GM23338 (cell line): ENCODE measurements around the gene LYZL4. TPM values are rescaled to one million over a fixed set of nuclear protein-coding genes. Genes with fewer than 3 reads are reported as not detected.

ENCODE experiments used
- ATAC-seq: fragments of 200-7000 bp; cut with Tn5 transposase; 3 replicates; pipeline ENCODE4 v1.9.1; 2020
- DNase-seq: peaks from one replicate; pipeline ENCODE4 v3.0.0-alpha.2; 2015; ENCODE audit warnings: low spot score
- H2AFZ ChIP-seq: fragments of 200-600 bp; sonication (generic); 2 replicates; pipeline ENCODE4 v1.8.0; 2016; ENCODE audit warnings: antibody characterized with exemption, mild to moderate bottlenecking, moderate library complexity
- H3F3A ChIP-seq: fragments of 200-600 bp; sonication (generic); replicated peaks from 2 replicates; pipeline ENCODE4 v1.8.0; 2017; ENCODE audit warnings: antibody characterized with exemption, mixed run types, low read depth
- H3K27ac ChIP-seq: fragments of 200-600 bp; sonication (generic); 2 replicates; pipeline ENCODE4 v1.6.1; 2016; ENCODE audit warnings: low read depth
- H3K27me3 ChIP-seq: fragments of 200-600 bp; sonication (generic); 2 replicates; pipeline ENCODE4 v1.8.0; 2016; ENCODE audit warnings: mild to moderate bottlenecking, mixed run types, moderate library complexity; ENCODE audit not compliant: insufficient read depth
- H3K36me3 ChIP-seq: fragments of 200-600 bp; sonication (generic); 2 replicates; pipeline ENCODE4 v1.8.0; 2016; ENCODE audit warnings: mild to moderate bottlenecking; ENCODE audit not compliant: insufficient read depth
- H3K4me1 ChIP-seq: fragments of 200-600 bp; sonication (generic); 2 replicates; pipeline ENCODE4 v1.8.0; 2016; ENCODE audit warnings: mild to moderate bottlenecking, moderate library complexity; ENCODE audit not compliant: insufficient read depth
- H3K4me2 ChIP-seq: fragments of 200-600 bp; sonication (generic); 2 replicates; pipeline ENCODE4 v1.7.1; 2017; ENCODE audit warnings: mixed run types
- H3K4me3 ChIP-seq: fragments of 200-600 bp; sonication (generic); 2 replicates; pipeline ENCODE4 v1.6.1; 2016; ENCODE audit warnings: mixed run types
- H3K79me2 ChIP-seq: fragments of 200-600 bp; sonication (generic); replicated peaks from 2 replicates; pipeline ENCODE4 v1.8.0; 2017; ENCODE audit warnings: mild to moderate bottlenecking; ENCODE audit not compliant: insufficient read depth
- H3K9me2 ChIP-seq: fragments of 200-600 bp; sonication (generic); 2 replicates; pipeline ENCODE4 v1.8.0; 2017; ENCODE audit not compliant: insufficient read depth
- H4K20me1 ChIP-seq: fragments of 200-600 bp; sonication (generic); replicated peaks from 2 replicates; pipeline ENCODE4 v1.8.0; 2017; ENCODE audit warnings: mild to moderate bottlenecking; ENCODE audit not compliant: insufficient read depth
- H3K27ac Mint-ChIP-seq: 2 replicates; pipeline ENCODE4 v1.8.0; 2020; ENCODE audit warnings: inconsistent platforms, mild to moderate bottlenecking, moderate library complexity, mixed read lengths
- H3K27me3 Mint-ChIP-seq: 3 replicates; pipeline ENCODE4 v1.8.0; 2022; ENCODE audit warnings: low read depth, mild to moderate bottlenecking, moderate library complexity, mixed read lengths, inconsistent platforms; ENCODE audit not compliant: insufficient read depth, poor library complexity
- H3K36me3 Mint-ChIP-seq: 3 replicates; pipeline ENCODE4 v1.8.0; 2021; ENCODE audit warnings: low read depth, mild to moderate bottlenecking, inconsistent platforms, moderate library complexity, mixed read lengths
- H3K4me1 Mint-ChIP-seq: 3 replicates; pipeline ENCODE4 v1.8.0; 2020; ENCODE audit warnings: mild to moderate bottlenecking, inconsistent platforms, mixed read lengths
- H3K4me3 Mint-ChIP-seq: 3 replicates; pipeline ENCODE4 v1.8.0; 2021; ENCODE audit warnings: moderate library complexity, mild to moderate bottlenecking, inconsistent platforms, mixed read lengths
- H3K9me3 Mint-ChIP-seq: 3 replicates; pipeline ENCODE4 v1.8.0; 2020; ENCODE audit warnings: moderate library complexity, mild to moderate bottlenecking, inconsistent platforms, mixed read lengths
- EZH2 ChIP-seq: fragments of 200-600 bp; sonication (generic); IDR thresholded peaks from one replicate; pipeline ENCODE4 v1.8.0; 2017; ENCODE audit warnings: antibody characterized with exemption, mild to moderate bottlenecking, low read depth; ENCODE audit not compliant: unreplicated experiment
- EZH2phosphoT487 ChIP-seq: fragments of 200-600 bp; sonication (generic); IDR thresholded peaks from one replicate; pipeline ENCODE4 v1.8.1; 2018; ENCODE audit warnings: antibody characterized with exemption; ENCODE audit not compliant: unreplicated experiment
- JUNB ChIP-seq: IDR thresholded peaks from one replicate; pipeline ENCODE4 v1.6.1; 2016; ENCODE audit warnings: antibody characterized with exemption; ENCODE audit not compliant: unreplicated experiment
- NANOG ChIP-seq: IDR thresholded peaks from 2 replicates; pipeline ENCODE4 v1.6.1; 2016; ENCODE audit warnings: antibody characterized with exemption, borderline replicate concordance
- POLR2AphosphoS5 ChIP-seq: IDR thresholded peaks from 2 replicates; pipeline ENCODE4 v1.6.1; 2016; ENCODE audit warnings: antibody characterized with exemption, low read depth
- STAT1 ChIP-seq: IDR thresholded peaks from one replicate; pipeline ENCODE4 v1.6.1; 2016; ENCODE audit warnings: antibody characterized with exemption; ENCODE audit not compliant: unreplicated experiment
- ZNF114 ChIP-seq: fragments of 250-450 bp; sonication (Bioruptor Pico); IDR thresholded peaks from 2 replicates; pipeline ENCODE4 v1.5.0; 2020; ENCODE audit warnings: mild to moderate bottlenecking, moderate library complexity
- ZNF462 ChIP-seq: fragments of 250-450 bp; sonication (Bioruptor Pico); IDR thresholded peaks from 2 replicates; pipeline ENCODE4 v1.5.0; 2020; ENCODE audit warnings: mild to moderate bottlenecking, moderate library complexity
- polyA plus RNA-seq: library from polyadenylated mRNA; unstranded; fragments of >200 nt; fragmentation: Nextera tagmentation; extraction: Ambion mirVana; gene quantifications from 2 replicates; pipeline ENCODE4 v1.2.1, GENCODE V29; 2016
- total RNA-seq: library from RNA; depleted of rRNA; stranded (reverse); fragments of >200 nt; shearing (Covaris generic); gene quantifications from 2 replicates; pipeline ENCODE4 v1.2.3, GENCODE V29; 2014

Gene LYZL4
- total and polyA plus RNA-seq, 2 experiments from 2014 or later, result not detected

GRCh38 chr3:42371776-42372175 lies 38.6 kb downstream of the LYZL4 start:
- no peak overlapping the region for H2AFZ ChIP-seq
- no peak for TF ChIP-seq ZNF462 (CRISPR knock-in tag)
- H3K9me2 ChIP-seq, result 0 out of 2 replicates have a peak, but pooled peaks cover 5% of the 10 kb centered on the region
- no peak for ATAC-seq
- H4K20me1 ChIP-seq, result no peaks in the 10 kb centered on the region
- H3K4me2 ChIP-seq, result no peak overlapping the region
- no peak overlapping the region for H3K27ac ChIP-seq
- peaks cover 22% of the 10 kb centered on the region for H3K4me1 Mint-ChIP-seq
- peaks cover 7% of the 10 kb centered on the region; the same call in 2 of the 3 replicates for H3K9me3 Mint-ChIP-seq
- no peak overlapping the region for H3K4me3 Mint-ChIP-seq
- H3K27me3 Mint-ChIP-seq, result no peaks in the 10 kb centered on the region
- no peaks in the 10 kb centered on the region for H3K27me3 ChIP-seq
- H3K36me3 Mint-ChIP-seq, result peaks cover 5% of the 10 kb centered on the region; the same call in 2 of the 3 replicates
- H3K4me3 ChIP-seq, result no peak overlapping the region
- no peaks in the 10 kb centered on the region for H3K36me3 ChIP-seq
- H3K4me1 ChIP-seq, result peaks cover 14% of the 10 kb centered on the region; the same call in 1 of the 2 replicates
- no peaks in the 10 kb centered on the region for H3K79me2 ChIP-seq
- no peaks in the 10 kb centered on the region for H3F3A ChIP-seq
- DNase-seq, result no peak
- no peak overlapping the region for H3K27ac Mint-ChIP-seq

- no peaks in the 10 kb centered on the region for H3K27me3 Mint-ChIP-seq
- peak; percentile 82 for ATAC-seq
- H3K36me3 ChIP-seq, result no peaks in the 10 kb centered on the region
- H3F3A ChIP-seq, result no peaks in the 10 kb centered on the region
- H2AFZ ChIP-seq, result peak overlapping the region; percentile 85
- H4K20me1 ChIP-seq, result no peaks in the 10 kb centered on the region
- H3K9me3 Mint-ChIP-seq, result peaks cover 11% of the 10 kb centered on the region
- 0 out of 2 replicates have a peak, but pooled peaks cover 9% of the 10 kb centered on the region for H3K9me2 ChIP-seq
- DNase-seq, result peak; percentile 41
- no peaks in the 10 kb centered on the region for H3K79me2 ChIP-seq
- no peak overlapping the region; the same call in 1 of the 2 replicates for H3K4me3 ChIP-seq
- H3K36me3 Mint-ChIP-seq, result peaks cover 7% of the 10 kb centered on the region; the same call in 2 of the 3 replicates
- peaks cover 14% of the 10 kb centered on the region; the same call in 1 of the 2 replicates for H3K4me1 ChIP-seq
- 0 out of 2 replicates have a peak overlapping the region, but pooled peaks have one; percentile 8 for H3K27ac ChIP-seq
- H3K4me1 Mint-ChIP-seq, result peaks cover 22% of the 10 kb centered on the region
- no peak overlapping the region for H3K4me2 ChIP-seq
- TF ChIP-seq ZNF114 (no peak), EZH2 (no peak), JUNB (no peak), NANOG (no peak), EZH2phosphoT487 (no peak), STAT1 (no peak), POLR2AphosphoS5 (no peak)
- no peak overlapping the region for H3K27ac Mint-ChIP-seq
- no peaks in the 10 kb centered on the region for H3K27me3 ChIP-seq
- no peak overlapping the region for H3K4me3 Mint-ChIP-seq
Measured at GRCh38 chr3:42369832-42370231, 40.6 kb downstream of the LYZL4 start.
